ENCODE results near the gene MPLKIP.

GRCh38 chr7:40165216-40165615, 30.8 kb upstream of the MPLKIP start:
- TF ChIP-seq, protein P1, sequence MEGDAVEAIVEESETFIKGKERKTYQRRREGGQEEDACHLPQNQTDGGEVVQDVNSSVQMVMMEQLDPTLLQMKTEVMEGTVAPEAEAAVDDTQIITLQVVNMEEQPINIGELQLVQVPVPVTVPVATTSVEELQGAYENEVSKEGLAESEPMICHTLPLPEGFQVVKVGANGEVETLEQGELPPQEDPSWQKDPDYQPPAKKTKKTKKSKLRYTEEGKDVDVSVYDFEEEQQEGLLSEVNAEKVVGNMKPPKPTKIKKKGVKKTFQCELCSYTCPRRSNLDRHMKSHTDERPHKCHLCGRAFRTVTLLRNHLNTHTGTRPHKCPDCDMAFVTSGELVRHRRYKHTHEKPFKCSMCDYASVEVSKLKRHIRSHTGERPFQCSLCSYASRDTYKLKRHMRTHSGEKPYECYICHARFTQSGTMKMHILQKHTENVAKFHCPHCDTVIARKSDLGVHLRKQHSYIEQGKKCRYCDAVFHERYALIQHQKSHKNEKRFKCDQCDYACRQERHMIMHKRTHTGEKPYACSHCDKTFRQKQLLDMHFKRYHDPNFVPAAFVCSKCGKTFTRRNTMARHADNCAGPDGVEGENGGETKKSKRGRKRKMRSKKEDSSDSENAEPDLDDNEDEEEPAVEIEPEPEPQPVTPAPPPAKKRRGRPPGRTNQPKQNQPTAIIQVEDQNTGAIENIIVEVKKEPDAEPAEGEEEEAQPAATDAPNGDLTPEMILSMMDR (IDR thresholded peaks at IDR 0.05) = no peak
- TF ChIP-seq JUND (IDR thresholded peaks at IDR 0.05) = no peak
- no peak for TF ChIP-seq ZBTB33 (IDR thresholded peaks at IDR 0.05; ENCODE audit: borderline replicate concordance, low read depth)
- TF ChIP-seq RCOR1 (IDR thresholded peaks at IDR 0.05; ENCODE audit: low read length) = no peak
- TF ChIP-seq POLR2AphosphoS5 (IDR thresholded peaks at IDR 0.05; ENCODE audit: low read depth, low read length) = no peak
